ENCODE results near the gene ATP2A1. TPM values are rescaled to one million over a fixed set of nuclear protein-coding genes. Genes with fewer than 3 reads are reported as not detected.
A peak's percentile ranks its signal among the peaks of the same experiment; 100 is the strongest.
"Not testable (repeated sequence)": the region's sequence is repeated elsewhere in the genome, so short reads cannot be mapped to it uniquely, and the experiment has no call there.

ATP2A1 gene
- polyA plus RNA-seq, 3 donors: 3.7 to 9.9 (median 5.2) TPM

DNA sequence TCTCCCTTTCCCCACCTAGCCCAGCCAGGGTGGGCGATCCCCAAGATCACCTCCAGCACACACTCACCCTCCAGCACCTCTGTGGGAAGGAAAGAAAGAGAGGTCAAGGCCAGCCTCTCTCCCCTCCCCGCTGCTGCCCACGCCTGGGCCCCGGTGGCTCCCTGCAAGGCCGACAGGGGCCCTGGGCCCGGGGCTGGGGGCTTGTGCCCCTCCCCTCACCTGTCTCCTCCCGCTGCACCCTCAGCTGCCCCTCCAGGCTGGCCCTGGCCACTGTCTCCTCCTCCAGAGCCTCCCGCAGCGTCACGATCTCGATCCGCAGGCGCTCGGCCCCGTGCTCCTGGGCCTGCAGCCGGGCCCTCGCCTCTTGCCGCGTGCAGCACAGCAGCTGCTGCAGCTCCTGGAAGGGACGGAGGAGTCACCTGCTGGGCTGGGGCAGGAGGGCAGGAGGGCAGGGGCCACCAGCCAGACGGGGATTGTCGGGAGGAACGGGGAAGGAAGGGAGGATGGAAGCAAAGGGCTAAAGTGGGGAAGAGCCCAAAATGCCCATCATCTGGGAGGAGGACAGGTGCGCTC lies 27.6 kb downstream of the ATP2A1 start:
- DNase-seq: no peak

DNA sequence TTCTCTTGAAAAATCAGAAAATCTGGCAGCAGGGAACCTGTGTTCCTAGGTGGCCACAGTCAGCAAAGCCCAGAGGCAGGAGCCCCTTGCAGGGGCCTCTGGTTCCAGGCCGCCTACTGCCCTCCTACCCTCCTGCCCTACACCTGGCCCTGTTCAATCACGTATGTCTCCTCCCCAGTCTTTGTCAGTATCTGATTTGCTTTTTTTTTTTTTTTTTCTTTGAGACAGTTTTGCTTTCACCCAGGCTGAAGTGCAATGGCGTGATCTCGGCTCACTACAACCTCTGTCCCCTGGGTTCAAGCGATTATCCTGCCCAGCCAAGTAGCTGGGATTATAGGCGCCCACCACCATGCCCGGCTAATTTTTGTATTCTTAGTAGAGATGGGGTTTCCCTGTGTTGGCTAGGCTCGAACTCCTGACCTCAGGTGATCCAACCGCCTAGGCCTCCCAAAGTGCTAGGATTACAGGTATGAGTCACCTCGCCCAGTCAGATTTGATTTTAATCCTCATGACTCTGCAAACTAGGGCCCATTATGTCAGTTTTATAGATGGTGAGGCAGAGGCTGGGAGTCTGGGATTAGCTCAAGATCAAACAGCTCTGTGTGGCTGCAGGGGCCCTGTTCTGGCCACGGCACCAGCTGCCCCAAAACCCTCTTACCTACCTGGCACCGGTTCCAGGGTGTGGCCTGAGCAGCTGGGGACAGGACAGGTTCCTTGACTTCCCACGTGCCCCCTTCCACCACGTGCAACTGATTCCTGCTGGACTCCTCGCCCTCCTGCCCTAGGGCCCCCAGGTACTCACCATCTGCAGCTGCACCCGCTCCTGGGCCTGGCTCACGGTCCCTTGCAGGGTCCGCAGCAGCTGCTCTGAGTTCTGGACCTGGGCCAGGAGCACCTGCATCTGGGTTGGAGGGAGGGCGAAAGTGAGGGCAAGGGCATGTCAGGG lies 32.1 kb downstream of the ATP2A1 start:
- no peak for DNase-seq

DNA sequence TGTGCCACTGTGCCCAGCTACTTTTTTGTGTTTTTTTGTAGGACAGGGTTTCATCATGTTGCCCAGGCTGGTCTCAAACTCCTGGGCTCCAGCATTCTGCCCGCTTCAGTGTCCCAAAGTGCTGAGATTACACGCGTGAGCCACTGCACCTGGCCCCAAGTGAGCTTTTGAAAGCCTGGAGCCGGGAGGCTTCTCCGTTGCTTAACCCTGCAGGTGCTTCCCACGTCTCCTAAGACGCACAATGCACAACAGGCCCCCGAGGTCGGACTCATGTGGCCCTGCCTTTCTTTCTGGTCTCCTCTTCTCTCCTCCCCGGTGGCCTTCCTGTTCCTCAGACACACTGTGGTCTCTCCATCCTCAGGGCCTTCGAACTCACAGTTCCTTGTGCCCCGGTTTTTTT lies 34.3 kb downstream of the ATP2A1 start:
- DNase-seq: no peak

DNA sequence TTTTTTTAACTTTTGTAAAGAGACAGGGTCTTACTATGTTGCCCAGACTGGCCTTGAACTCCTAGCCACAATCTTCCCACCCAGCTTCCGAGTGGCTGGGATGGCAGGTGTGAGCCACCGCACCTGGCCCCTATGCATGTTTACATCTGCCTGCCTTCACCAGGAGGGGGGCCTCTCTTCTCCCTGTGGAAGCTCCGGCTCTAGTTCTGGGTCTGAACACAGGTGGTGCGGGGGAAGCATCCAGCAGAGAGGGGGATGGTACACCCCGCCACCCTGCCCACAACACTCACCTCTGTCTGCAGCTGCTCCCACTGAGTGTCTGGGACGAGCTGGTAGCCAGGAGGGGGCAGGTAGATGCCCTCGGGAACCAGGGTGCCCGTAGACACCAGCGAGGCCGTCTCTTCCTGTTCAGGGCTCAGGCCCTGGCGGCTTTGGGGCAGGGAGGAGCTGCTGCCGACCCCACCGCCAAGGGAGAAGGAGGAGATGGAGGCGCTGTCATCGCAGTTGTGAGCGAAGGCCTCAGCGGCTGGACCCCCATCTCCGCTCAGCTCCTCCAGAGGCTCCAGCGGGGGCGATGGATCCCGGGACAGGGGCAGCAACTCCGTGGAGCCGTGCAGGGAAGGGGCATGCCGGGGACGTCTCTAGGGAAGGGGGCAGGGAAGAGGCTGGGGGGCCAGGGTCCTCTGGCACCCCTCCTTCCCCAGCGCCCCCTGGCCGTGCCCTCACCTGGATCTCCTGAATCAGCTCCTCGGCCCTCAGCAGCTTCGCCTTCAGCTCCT lies 35.8 kb downstream of the ATP2A1 start:
- DNase-seq: no peak

DNA sequence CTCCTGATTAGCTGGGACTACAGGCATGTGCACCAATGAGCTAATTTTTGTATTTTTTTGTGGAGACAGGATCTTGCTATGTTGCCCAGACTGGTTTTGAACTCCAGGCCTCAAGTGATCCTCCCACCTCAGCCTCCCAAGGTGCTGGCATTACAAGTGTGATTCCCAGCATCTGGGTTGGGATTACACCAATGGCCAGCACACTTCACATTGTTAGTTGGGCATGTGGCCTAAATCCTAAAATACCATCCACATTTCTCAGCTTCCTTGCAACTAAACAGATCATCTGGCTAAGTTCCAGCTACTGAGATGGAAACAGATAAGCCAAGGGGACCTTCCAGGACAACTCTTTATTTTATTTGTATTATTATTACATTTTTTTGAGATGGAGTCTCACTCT lies 36.9 kb downstream of the ATP2A1 start:
- DNase-seq: no peak

DNA sequence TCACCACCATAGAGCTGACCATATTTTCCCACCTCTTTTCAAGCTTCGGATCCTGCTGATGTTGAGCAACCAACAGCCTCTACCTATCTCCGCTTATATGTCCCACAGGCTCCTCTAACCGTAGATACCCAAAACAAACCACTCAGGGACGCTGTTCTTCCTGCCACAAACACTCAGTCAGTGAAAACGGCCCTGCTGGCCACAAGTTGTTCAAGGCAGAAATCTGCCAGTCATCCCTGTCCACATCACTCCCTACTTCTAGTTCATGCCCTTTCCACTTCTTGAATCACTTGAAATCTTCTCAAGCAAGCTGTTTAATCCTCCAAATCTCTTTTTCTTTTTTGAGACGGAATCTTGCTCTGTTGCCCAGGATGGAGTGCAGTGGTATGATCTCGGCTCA lies 38.8 kb downstream of the ATP2A1 start:
- DNase-seq: no peak

DNA sequence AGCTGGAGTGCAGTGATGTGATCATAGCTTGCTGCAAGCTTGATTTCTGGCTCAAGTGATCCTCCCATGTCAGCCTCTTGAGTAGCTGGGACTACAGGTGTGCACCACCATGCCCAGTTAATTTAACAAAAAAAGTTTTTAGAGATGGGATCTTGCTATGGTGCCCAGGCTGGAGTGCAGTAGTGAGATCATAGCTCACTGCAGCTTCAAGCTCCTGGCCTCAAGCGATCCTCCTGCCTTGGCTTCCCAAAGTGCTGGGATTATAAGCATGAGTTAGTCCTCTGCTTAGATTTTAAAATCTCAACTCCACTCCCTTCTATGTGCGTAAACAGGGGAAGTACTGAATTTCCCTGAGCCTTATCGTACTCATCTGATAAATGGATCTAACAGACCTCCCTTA lies 40.4 kb downstream of the ATP2A1 start:
- DNase-seq: no peak

DNA sequence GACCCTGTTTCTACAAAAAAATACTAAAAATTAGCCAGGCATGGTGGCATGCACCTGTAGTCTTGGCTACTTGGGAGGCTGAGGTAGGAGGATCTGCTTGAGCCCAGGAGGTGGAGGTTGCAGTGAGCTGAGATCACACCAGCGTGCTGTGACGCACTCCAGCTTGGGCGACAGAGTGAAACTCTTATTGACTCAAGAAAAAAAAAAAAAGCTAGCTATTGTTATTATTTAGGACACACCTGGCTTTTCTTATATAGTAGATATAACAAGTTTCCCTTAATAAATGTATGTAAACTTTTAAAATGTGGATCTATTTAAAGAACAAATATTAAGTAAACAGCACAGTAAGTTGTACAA lies 44.9 kb downstream of the ATP2A1 start:
- DNase-seq: no peak

DNA sequence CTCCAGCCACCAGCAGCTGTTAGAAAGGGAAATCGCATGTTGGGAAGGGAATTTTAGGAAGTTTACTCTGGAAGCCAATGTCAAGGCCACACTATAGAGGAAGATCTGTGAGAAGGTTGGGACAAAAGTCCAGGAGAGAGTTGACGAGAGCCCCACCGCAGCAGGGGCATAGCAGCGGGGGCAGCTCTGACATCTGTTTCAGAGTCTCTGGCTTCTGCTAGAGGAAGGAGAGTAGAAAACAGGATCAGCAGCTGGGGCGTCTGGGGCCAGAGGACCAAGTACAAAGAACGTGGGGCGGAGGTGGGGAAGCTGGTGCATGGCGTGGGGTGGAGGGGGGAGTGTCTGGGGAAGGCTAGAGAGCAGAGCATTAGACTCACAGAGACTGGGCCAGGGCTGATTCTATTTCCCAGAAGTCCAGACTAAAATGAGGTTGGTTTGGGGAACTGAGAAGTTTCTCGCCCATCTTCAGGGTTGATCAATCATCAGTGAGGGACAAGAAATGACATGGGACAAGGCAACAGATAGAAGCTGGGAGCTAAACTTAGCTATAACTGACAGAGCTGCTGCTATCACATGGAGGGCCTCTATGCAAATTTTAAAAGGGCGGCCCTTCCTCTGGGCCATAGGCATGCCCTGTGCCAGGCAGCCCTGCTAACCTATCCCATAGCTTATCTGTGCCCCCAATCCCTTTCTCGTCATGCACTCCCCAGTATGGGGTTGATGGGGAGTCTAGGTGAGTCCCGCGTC lies 45.5 kb downstream of the ATP2A1 start:
- DNase-seq: no peak

DNA sequence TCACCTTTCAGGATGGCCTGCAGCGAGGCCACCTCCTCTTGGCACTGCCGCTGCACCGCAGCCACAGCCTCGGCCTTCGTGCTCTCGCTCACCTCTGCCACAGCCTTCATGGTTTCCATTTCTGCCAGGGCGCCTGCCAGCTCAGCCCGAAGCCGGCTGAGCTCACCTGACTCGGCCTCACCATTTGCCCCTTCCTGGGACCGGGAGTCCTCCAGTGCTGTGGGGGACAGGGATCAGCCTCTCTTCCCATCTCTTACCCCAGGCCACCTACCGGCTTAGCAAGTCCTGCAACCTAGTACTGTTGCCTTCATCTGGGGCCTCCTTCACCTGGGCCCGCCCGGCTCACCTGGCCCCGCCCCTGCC lies 46.1 kb downstream of the ATP2A1 start:
- no peak for DNase-seq

DNA sequence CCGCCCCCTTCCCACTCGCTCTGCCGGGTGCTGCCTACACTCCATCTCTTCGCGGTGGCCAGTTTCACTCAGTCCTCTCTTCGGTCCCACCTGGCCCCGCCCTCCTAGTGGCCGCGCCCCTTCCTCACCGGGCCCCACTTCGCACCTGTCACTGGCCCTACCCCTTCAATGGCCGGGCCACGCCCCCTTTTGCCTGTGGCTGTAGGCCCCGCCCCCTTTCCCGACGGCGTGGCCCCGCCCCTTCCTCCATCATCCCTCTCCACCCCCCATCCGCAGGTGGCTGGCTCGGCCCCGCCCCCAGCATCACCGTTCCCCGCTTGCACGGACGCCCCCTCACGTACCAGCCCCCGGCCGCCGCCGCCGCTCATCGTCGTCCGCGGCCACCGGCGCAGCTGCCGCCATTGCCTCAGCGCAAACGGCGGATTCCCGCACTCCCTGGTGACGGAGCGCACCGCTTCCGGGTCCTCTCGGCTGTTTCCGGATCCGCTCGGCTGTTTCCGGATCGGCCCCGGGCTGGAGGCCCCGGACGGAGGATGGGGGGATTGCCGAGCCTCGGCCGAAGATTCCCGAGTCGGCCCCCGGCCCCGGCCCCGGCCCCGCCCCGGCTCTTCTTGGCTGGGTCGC lies 46.6 kb downstream of the ATP2A1 start, which contains the start of gene RABEP2:
RABEP2 (minus strand) TSS at position 477 of the 624 bp plus-strand sequence; CDS start at position 402, 75 bp downstream.
- peak; percentile 91 for DNase-seq

DNA sequence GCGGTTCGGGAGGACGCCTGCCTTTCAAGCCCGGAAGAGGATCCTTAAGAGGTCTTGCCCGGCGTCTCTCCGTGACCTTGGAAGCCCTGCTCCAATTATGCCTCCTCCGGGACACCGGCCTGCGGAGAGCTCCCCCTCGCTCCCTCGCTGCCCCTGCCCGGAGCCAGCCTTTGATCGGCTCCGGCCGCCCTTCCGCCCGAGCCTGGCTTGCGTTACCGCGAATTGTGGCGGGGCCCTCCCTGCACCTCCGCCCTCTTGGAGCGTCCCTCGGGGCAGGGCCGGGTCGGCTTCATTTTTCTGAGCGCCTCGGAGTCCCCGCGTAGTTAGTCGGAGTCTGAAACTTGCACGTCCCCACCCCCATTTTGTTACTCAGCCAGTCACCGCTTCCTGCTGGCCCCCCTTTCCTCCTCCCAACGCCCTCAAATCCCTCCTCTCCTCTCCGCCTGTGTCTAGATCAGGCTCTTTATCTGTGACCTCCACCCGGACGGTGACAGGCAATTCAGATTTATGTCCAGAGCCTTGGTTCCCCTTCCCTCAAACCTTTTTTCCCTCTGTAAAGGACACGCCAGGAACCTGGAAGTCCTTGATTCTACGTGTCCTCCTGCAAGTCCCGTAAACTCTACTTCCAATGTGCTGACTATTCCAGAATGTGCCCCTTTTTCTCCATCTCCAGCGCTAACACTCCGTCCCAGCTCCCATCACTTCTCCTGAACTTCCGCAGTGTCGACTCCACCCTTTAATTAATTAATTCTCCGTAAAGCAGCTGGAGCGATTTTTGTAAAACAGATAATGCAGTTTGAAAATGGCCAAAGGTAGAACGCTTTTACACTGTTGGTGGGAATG lies 47.3 kb downstream of the ATP2A1 start:
- DNase-seq: peak; percentile 84

DNA sequence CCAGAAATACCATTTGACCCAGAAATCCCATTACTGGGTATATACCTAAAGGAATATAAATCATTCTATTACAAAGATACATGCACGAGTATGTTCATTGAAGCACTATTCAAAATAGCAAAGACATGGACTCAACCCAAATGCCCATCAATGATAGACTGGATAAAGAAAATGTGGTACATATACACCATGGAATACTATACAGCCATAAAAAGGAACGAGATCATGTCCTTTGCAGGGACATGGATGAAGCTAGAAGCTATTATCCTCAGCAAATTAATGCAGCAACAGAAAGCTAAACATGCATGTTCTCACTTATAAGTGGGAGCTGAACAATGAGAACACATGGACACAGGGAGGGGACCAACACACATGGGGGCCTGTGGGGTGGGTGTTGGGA lies 48.0 kb downstream of the ATP2A1 start:
- DNase-seq: not testable (repeated sequence)

DNA sequence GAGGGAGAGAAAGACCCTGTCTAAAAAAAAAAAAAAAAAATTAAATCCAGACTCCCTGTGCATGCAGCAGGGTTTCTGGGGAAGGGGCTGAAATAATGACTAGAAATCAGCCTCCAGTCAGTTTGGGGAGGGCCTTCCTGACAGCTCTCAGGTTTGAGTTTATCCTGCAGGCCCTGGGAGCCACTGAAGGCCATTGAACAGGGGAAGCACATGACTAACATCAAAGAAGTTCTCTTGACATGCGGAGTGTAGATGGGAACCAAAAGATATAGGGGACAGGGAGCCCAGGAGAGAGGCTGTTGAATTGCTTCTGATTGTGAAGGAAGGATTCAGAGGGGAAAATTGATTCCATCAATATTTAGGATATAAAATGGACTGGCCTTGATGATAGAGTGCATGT lies 49.5 kb downstream of the ATP2A1 start:
- DNase-seq: no peak

DNA sequence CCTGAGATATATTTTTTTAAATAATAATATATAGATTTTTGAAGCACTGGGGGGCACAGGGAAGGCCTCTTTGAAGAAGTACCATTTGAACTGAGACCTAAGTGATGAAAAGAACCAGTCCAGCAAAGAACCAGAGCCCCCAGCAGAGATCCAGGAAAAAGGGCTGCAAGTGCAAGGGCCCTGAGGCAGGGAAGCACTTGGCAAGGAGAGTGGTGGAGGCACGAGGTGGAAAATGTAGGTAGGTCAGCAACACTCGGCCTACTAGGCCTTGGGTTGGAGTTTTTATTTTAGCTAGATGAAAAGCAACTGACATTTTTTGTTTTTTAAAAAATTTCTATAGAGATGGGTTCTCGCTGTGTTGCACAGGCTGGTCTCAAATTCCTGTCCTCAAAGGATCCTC lies 51.9 kb downstream of the ATP2A1 start:
- DNase-seq: no peak

DNA sequence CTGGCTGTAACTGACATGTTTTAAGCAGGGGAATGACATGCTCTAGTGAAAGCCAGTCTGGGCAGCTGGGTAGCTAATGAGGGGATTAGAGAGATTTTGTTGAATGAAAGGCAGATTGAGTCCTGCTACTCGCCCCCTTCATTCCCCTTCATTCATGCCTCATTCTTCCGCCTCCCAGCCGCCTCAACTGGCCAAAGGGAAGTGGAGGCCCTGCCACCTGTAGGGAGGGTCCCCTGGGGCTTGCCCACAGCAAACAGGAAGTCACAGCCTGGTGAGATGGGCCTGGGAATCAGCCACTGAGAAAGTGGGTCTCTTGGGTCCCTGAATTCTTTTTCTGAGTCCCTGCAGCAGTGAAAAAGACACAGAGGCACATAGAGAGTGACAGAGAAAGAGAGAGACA lies 52.4 kb downstream of the ATP2A1 start:
- no peak for DNase-seq

DNA sequence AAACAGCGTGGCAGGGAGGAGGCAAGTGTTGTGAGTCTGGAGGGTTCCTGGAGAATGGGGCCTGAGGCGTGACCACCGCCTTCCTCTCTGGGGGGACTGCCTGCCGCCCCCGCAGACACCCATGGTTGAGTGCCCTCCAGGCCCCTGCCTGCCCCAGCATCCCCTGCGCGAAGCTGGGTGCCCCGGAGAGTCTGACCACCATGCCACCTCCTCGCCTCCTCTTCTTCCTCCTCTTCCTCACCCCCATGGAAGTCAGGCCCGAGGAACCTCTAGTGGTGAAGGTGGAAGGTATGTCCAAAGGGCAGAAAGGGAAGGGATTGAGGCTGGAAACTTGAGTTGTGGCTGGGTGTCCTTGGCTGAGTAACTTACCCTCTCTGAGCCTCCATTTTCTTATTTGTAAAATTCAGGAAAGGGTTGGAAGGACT lies 53.5 kb downstream of the ATP2A1 start, which contains the start of gene CD19:
CD19 (plus strand) TSS at position 171 of the 425 bp plus-strand sequence; CDS start at position 201, 30 bp downstream.
- no peak for DNase-seq

DNA sequence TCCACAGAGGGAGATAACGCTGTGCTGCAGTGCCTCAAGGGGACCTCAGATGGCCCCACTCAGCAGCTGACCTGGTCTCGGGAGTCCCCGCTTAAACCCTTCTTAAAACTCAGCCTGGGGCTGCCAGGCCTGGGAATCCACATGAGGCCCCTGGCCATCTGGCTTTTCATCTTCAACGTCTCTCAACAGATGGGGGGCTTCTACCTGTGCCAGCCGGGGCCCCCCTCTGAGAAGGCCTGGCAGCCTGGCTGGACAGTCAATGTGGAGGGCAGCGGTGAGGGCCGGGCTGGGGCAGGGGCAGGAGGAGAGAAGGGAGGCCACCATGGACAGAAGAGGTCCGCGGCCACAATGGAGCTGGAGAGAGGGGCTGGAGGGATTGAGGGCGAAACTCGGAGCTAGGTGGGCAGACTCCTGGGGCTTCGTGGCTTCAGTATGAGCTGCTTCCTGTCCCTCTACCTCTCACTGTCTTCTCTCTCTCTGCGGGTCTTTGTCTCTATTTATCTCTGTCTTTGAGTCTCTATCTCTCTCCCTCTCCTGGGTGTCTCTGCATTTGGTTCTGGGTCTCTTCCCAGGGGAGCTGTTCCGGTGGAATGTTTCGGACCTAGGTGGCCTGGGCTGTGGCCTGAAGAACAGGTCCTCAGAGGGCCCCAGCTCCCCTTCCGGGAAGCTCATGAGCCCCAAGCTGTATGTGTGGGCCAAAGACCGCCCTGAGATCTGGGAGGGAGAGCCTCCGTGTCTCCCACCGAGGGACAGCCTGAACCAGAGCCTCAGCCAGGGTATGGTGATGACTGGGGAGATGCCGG lies 54.3 kb downstream of the ATP2A1 start:
- DNase-seq: no peak

DNA sequence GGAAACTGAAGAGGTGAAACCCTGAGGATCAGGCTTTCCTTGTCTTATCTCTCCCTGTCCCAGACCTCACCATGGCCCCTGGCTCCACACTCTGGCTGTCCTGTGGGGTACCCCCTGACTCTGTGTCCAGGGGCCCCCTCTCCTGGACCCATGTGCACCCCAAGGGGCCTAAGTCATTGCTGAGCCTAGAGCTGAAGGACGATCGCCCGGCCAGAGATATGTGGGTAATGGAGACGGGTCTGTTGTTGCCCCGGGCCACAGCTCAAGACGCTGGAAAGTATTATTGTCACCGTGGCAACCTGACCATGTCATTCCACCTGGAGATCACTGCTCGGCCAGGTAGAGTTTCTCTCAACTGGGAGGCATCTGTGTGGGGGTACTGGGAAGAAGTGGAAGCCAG lies 54.9 kb downstream of the ATP2A1 start:
- DNase-seq: no peak

DNA sequence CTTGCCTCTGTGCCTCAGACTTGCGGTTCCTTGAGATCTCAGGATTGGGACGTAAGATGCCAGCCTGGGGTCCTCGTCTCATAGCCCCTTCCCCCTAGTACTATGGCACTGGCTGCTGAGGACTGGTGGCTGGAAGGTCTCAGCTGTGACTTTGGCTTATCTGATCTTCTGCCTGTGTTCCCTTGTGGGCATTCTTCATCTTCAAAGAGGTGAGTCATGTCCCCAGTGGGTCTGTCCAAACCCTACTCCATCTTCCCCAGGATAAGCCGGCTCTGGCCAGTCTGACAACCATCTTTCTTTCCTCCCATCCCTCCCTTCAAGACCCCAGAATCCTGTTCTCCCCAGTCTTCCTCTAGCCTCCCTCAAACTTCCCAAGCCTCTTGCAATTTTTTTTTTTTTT lies 57.1 kb downstream of the ATP2A1 start:
- no peak for DNase-seq

All from renal pelvis (tissue), 4 donors.